ENCODE measurements around the gene PTK7. TPM values are rescaled to one million over a fixed set of nuclear protein-coding genes. Genes with fewer than 3 reads are reported as not detected.

Gene PTK7
- total and polyA plus RNA-seq, 9 donors, result 44.4 to 167 (median 84.8) TPM

DNA sequence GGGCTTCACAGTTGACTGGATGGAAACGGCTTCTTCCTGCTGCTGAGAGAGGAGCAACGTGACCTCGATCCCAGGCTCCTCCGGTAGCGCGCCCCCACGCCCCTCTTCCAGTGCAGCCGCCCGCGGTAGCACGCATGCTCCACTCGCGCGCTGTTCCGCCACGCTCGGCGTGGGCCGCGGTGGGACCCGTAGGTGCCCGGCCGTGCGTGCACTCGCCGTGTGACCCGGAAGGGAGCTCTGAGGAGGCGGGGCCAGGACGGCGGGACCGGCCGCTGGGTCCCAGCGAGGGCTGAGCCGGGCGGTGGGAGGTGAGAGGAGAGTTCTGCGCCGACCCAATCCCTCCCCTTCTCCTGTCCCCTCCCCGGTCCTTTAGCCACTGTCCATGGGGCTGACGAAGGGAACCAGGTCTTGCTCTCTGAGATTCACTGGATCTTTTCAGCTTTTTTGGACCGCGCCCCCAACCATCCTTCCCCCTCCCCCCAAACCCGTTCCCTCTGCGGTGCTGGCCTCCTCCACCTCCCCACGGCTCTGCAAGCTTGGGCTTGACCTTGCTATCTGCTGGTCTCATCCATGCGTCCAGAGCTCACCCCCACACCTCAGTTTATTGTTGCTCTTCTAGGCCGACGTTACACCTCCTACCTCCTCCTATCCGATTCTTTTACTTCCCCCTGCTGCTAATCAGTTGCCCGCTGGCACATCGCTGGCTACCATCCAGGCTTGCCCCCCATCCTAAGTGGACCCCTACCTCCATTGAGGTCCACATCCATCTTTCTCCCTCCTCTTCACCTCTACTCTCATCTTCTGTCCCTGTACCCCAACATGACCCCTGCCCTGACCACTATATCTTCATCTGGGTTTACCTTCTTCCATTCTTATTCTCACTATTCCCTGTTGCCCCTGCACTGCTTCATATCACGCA lies 106.1 kb downstream of the PTK7 start, which contains the start of gene CUL9:
TSS of gene CUL9 (plus strand) at position 255 of the 919 bp plus-strand sequence. CDS start 2,115 bp downstream, outside the sequence.
- DNase-seq, result peak; percentile 82 to 91 (median 86)
- WGBS, 3 donors, result 1% methylated on average over 51 of the region's 51 CpGs
- no peaks in the 10 kb centered on the region for H3K36me3 ChIP-seq
- peak within 1 kb of the TSS in 1 of 2 donors; percentile 29 for H3K27ac ChIP-seq
- intact Hi-C loops (cut with DNase I), result no loop called here
- H3K9me3 ChIP-seq, result no peaks in the 10 kb centered on the region
- no peaks in the 10 kb centered on the region for H3K27me3 ChIP-seq
- peak within 1 kb of the TSS; percentile 87 for H3K4me3 ChIP-seq
- peaks cover 2% of the 10 kb centered on the region for H3K4me1 ChIP-seq (ENCODE audit: insufficient read depth)
- TF ChIP-seq EP300 (IDR thresholded peaks at IDR 0.05), result no peak
- TF ChIP-seq, protein P1, sequence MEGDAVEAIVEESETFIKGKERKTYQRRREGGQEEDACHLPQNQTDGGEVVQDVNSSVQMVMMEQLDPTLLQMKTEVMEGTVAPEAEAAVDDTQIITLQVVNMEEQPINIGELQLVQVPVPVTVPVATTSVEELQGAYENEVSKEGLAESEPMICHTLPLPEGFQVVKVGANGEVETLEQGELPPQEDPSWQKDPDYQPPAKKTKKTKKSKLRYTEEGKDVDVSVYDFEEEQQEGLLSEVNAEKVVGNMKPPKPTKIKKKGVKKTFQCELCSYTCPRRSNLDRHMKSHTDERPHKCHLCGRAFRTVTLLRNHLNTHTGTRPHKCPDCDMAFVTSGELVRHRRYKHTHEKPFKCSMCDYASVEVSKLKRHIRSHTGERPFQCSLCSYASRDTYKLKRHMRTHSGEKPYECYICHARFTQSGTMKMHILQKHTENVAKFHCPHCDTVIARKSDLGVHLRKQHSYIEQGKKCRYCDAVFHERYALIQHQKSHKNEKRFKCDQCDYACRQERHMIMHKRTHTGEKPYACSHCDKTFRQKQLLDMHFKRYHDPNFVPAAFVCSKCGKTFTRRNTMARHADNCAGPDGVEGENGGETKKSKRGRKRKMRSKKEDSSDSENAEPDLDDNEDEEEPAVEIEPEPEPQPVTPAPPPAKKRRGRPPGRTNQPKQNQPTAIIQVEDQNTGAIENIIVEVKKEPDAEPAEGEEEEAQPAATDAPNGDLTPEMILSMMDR (IDR thresholded peaks at IDR 0.05), result no peak
- peak; percentile 33 for TF ChIP-seq POLR2A (IDR thresholded peaks at IDR 0.05)

DNA sequence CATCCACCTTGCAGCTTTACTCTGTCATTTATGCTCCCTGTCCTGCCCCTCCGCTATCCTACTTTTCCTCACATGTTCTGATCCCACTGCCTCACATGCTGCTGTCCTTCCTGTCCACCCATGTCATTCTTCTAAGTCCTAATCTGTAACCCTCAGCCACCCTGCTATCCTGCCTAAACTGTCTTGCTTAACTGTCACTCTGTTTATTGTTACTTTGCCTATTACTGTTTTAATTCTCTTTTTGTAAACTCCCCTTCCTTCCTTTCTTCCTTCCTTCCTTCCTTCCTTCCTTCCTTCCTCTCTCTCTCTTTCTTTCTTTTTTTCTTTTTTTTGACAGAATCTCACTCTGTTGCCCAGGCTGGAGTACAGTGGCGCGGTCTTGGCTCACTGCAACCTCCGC lies 107.3 kb downstream of the PTK7 start:
- no peak for DNase-seq
- no peaks in the 10 kb centered on the region for H3K27me3 ChIP-seq
- H3K4me3 ChIP-seq, result no peak overlapping the region
- WGBS, 3 donors, result 94 to 98% (median 95%) methylated on average over 4 of the region's 4 CpGs
- no peak overlapping the region for H3K27ac ChIP-seq
- no peaks in the 10 kb centered on the region for H3K36me3 ChIP-seq
- intact Hi-C loops (cut with DNase I), result no loop called here
- H3K4me1 ChIP-seq (ENCODE audit: insufficient read depth), result peaks cover 2% of the 10 kb centered on the region
- no peaks in the 10 kb centered on the region for H3K9me3 ChIP-seq
- TF ChIP-seq POLR2A (IDR thresholded peaks at IDR 0.05), result no peak
- TF ChIP-seq, protein P1 (IDR thresholded peaks at IDR 0.05), result no peak
- no peak for TF ChIP-seq EP300 (IDR thresholded peaks at IDR 0.05)

GRCh38 chr6:43184268-43184985 lies 108.3 kb downstream of the PTK7 start:
- H3K9me3 ChIP-seq, result no peaks in the 10 kb centered on the region
- no peaks in the 10 kb centered on the region for H3K27me3 ChIP-seq
- H3K36me3 ChIP-seq, result no peaks in the 10 kb centered on the region
- WGBS, 3 donors, result 85 to 91% (median 87%) methylated on average over 21 of the region's 21 CpGs
- TF ChIP-seq, protein P1 (IDR thresholded peaks at IDR 0.05), result no peak
- no peak for TF ChIP-seq EP300 (IDR thresholded peaks at IDR 0.05)
- TF ChIP-seq POLR2A (IDR thresholded peaks at IDR 0.05), result no peak
- peaks cover 2% of the 10 kb centered on the region for H3K4me1 ChIP-seq (ENCODE audit: insufficient read depth)
- intact Hi-C loops (cut with DNase I), result no loop called here
- no peak overlapping the region for H3K4me3 ChIP-seq
- H3K27ac ChIP-seq, result no peak overlapping the region
- no peak for DNase-seq

- intact Hi-C loops (cut with DNase I), result no loop called here
- H3K4me3 ChIP-seq, result no peak overlapping the region
- H3K9me3 ChIP-seq, result no peaks in the 10 kb centered on the region
- no peaks in the 10 kb centered on the region for H3K27me3 ChIP-seq
- DNase-seq, result no peak
- no peaks in the 10 kb centered on the region for H3K36me3 ChIP-seq
- peaks cover 2% of the 10 kb centered on the region for H3K4me1 ChIP-seq (ENCODE audit: insufficient read depth)
- no peak for TF ChIP-seq POLR2A (IDR thresholded peaks at IDR 0.05)
- no peak for TF ChIP-seq EP300 (IDR thresholded peaks at IDR 0.05)
- TF ChIP-seq, protein P1 (IDR thresholded peaks at IDR 0.05), result no peak
- WGBS, 3 donors, result 76 to 79% (median 76%) methylated on average over 5 of the region's 5 CpGs
- H3K27ac ChIP-seq, result no peak overlapping the region
Observed at GRCh38 chr6:43185391-43185985, 109.4 kb downstream of the PTK7 start.
